SK-N-SH (cell line): ENCODE results near the gene ZFC3H1. TPM values are rescaled to one million over a fixed set of nuclear protein-coding genes. Genes with fewer than 3 reads are reported as not detected.
"Not testable (repeated sequence)": the region's sequence is repeated elsewhere in the genome, so short reads cannot be mapped to it uniquely, and the experiment has no call there.

Experiments used
- CTCF ChIA-PET: fragments of 300-600, 350-600 bp; formaldehyde crosslinking; extraction: SDS; loops from one replicate; lab custom pipeline; 2021; lab: Yijun Ruan, JAX
- POLR2A ChIA-PET: fragments of 350-600 bp; sonication (Branson Sonifier 250); formaldehyde crosslinking; extraction: SDS; loops from one replicate; lab custom pipeline; 2020; ENCODE audit warnings: antibody characterized with exemption, inconsistent platforms; lab: Yijun Ruan, JAX
- DNase-seq: peaks from one replicate; pipeline ENCODE4 v3.0.0; 2012
- H2AFZ ChIP-seq: fragments of 200-600 bp; sonication (generic); 2 replicates; pipeline ENCODE4 v1.8.1; 2016; ENCODE audit warnings: antibody characterized with exemption, mild to moderate bottlenecking, low read depth
- H3F3A ChIP-seq: fragments of 200-600 bp; sonication (generic); replicated peaks from 2 replicates; pipeline ENCODE3; 2016; ENCODE audit warnings: antibody characterized with exemption, mild to moderate bottlenecking; ENCODE audit not compliant: insufficient read depth
- H3K27ac ChIP-seq, 2 experiments: fragments of 200-500 bp in 1 of 2; fragments of 200-600 bp in 1 of 2; sonication (Bioruptor generic) in 1 of 2; sonication (generic), shearing (Covaris generic) in 1 of 2; 2 replicates each; pipeline versions ENCODE4 v1.5.1 to v1.6.1; 2014 to 2016; ENCODE audit warnings: low read depth in 2 of 2, inconsistent platforms in 1 of 2, low read length in 1 of 2, mild to moderate bottlenecking in 1 of 2, mixed read lengths in 1 of 2
- H3K27me3 ChIP-seq: fragments of 200-600 bp; sonication (generic), shearing (Covaris generic); 2 replicates; pipeline ENCODE4 v1.6.1; 2016; ENCODE audit warnings: mixed run types; ENCODE audit not compliant: insufficient read depth
- H3K36me3 ChIP-seq, 2 experiments: fragments of 200-500 bp in 1 of 2; fragments of 200-600 bp in 1 of 2; sonication (Bioruptor generic) in 1 of 2; sonication (generic) in 1 of 2; replicated peaks in 1 of 2; 2 replicates each; pipeline versions ENCODE3 to v1.5.1; 2014 to 2016; ENCODE audit warnings: low read length in 1 of 2, mild to moderate bottlenecking in 1 of 2; ENCODE audit not compliant: insufficient read depth in 2 of 2, control insufficient read depth in 1 of 2
- H3K4me1 ChIP-seq, 2 experiments: fragments of 200-500 bp in 1 of 2; fragments of 200-600 bp in 1 of 2; sonication (Bioruptor generic) in 1 of 2; sonication (generic), shearing (Covaris generic) in 1 of 2; 2 replicates each; pipeline versions ENCODE4 v1.5.1 to v1.6.1; 2014 to 2016; ENCODE audit warnings: low read depth in 1 of 2, low read length in 1 of 2, mixed run types in 1 of 2; ENCODE audit not compliant: insufficient read depth in 2 of 2, control insufficient read depth in 1 of 2
- H3K4me2 ChIP-seq: fragments of 200-600 bp; sonication (generic), shearing (Covaris generic); 2 replicates; pipeline ENCODE4 v1.6.1; 2017; ENCODE audit warnings: mixed run types
- H3K4me3 ChIP-seq, 2 experiments: fragments of 200-500 bp in 1 of 2; fragments of 200-600 bp in 1 of 2; sonication (Bioruptor generic) in 1 of 2; sonication (generic), shearing (Covaris generic) in 1 of 2; 2 replicates each; pipeline versions ENCODE4 v1.5.1 to v1.8.1; 2014 to 2016; ENCODE audit warnings: low read depth in 2 of 2, inconsistent platforms in 1 of 2, low read length in 1 of 2, mild to moderate bottlenecking in 1 of 2, mixed read lengths in 1 of 2, moderate library complexity in 1 of 2
- H3K79me2 ChIP-seq: fragments of 200-600 bp; sonication (generic); 2 replicates; pipeline ENCODE4 v1.8.1; 2017; ENCODE audit warnings: mild to moderate bottlenecking; ENCODE audit not compliant: insufficient read depth
- H3K9ac ChIP-seq: fragments of 200-600 bp; sonication (generic); 2 replicates; pipeline ENCODE4 v1.6.1; 2017; ENCODE audit warnings: mixed run types
- H3K9me2 ChIP-seq: fragments of 200-600 bp; sonication (generic); 2 replicates; pipeline ENCODE4 v1.6.1; 2017; ENCODE audit warnings: mixed run types
- H3K9me3 ChIP-seq: fragments of 200-600 bp; sonication (generic); 2 replicates; pipeline ENCODE4 v1.6.1; 2017; ENCODE audit warnings: mixed run types, mild to moderate bottlenecking, moderate library complexity
- H4K20me1 ChIP-seq: fragments of 200-600 bp; sonication (generic); 2 replicates; pipeline ENCODE4 v1.6.1; 2017; ENCODE audit warnings: mild to moderate bottlenecking, mixed run types; ENCODE audit not compliant: insufficient read depth
- CHD2 ChIP-seq: fragments of 150-350 bp; IDR thresholded peaks from 2 replicates; pipeline ENCODE4 v1.6.1; 2018; ENCODE audit warnings: low read length; ENCODE audit not compliant: partially characterized antibody
- EP300 ChIP-seq, 2 experiments: IDR thresholded peaks; 2 replicates each; pipeline versions ENCODE4 v1.4.0 to v1.6.1; 2012; ENCODE audit warnings: borderline replicate concordance in 1 of 2, low read depth in 1 of 2, low read length in 1 of 2
- FOXJ3 ChIP-seq: sonication (generic); formaldehyde crosslinking; IDR thresholded peaks from 2 replicates; pipeline ENCODE4 v1.5.1; 2020; ENCODE audit warnings: mild to moderate bottlenecking, missing genetic modification reagents
- GATA2 ChIP-seq: sonication (generic); formaldehyde crosslinking; IDR thresholded peaks from 2 replicates; pipeline ENCODE4 v1.5.0; 2020; ENCODE audit warnings: mild to moderate bottlenecking, missing genetic modification reagents
- IRF3 ChIP-seq: fragments of 150-350 bp; IDR thresholded peaks from 2 replicates; pipeline ENCODE4 v1.6.1; 2016; ENCODE audit warnings: mild to moderate bottlenecking, low read depth, low read length
- JUND ChIP-seq: IDR thresholded peaks from 2 replicates; pipeline ENCODE4 v1.4.0; 2012
- NFIC ChIP-seq: IDR thresholded peaks from 2 replicates; pipeline ENCODE4 v1.4.0; 2012; ENCODE audit warnings: borderline replicate concordance
- NRF1 ChIP-seq: IDR thresholded peaks from 2 replicates; pipeline ENCODE4 v1.6.1; 2012; ENCODE audit warnings: low read depth, mild to moderate bottlenecking, low read length
- POLR2AphosphoS5 ChIP-seq: IDR thresholded peaks from 2 replicates; pipeline ENCODE4 v1.6.1; 2012; ENCODE audit warnings: low read depth, low read length
- RFX5 ChIP-seq: IDR thresholded peaks from 2 replicates; pipeline ENCODE4 v1.6.1; 2012; ENCODE audit warnings: mild to moderate bottlenecking, improper control_type of control experiment, low read length
- USF2 ChIP-seq: fragments of 150-350 bp; IDR thresholded peaks from 2 replicates; pipeline ENCODE4 v1.6.1; 2017; ENCODE audit warnings: antibody characterized with exemption, low read length, low read depth, borderline replicate concordance
- WGBS: methylation state at CpG from one replicate; pipeline ENCODE4 v1.1.6; 2017; ENCODE audit warnings: low lambda C conversion rate; 5-methylcytosine and 5-hydroxymethylcytosine counted together
- polyA plus RNA-seq, 3 experiments: library from polyadenylated mRNA; depleted of rRNA; stranded (reverse); fragments of >200 nt; gene quantifications; 2 replicates each; pipeline ENCODE4 v1.2.3, GENCODE V29; 2012
- TF ChIP-seq, protein P1 (sequence below): fragments of 200-600 bp; sonication (generic); IDR thresholded peaks from 2 replicates; pipeline ENCODE4 v1.6.1; 2017; ENCODE audit warnings: antibody characterized with exemption, mild to moderate bottlenecking, moderate library complexity

ZFC3H1 gene
- polyA plus RNA-seq, 1 of the 3 experiments (the other 2 are of a cell fraction), result 19.1 TPM

DNA sequence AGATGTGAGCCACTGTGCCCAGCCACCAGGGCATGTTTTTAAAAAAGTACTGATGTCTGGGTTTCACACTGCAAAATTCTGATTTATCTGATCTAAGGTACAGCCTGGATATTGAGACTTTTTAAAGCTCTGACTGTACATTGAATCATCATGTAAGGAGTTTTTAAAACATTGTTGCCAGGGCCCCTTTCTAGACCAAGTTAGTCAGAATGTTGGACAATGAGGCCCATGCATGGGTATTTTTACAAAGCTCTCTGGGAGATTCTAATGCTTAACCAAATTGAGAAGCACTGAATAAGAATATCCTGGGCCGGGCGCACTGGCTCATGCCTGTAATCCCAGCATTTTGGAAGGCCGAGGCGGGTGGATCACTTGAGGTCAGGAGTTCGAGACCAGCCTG lies 38.9 kb upstream of the ZFC3H1 start:
- Histone ChIP-seq H3K4me3 (no peak overlapping the region), H3K9ac (no peak overlapping the region), H3K9me2 (no peaks in the 10 kb centered on the region), H3K36me3 (peaks cover 27 to 44% of the 10 kb centered on the region in 2 experiments), H3K4me2 (no peak overlapping the region), H3F3A (no peaks in the 10 kb centered on the region), H3K27me3 (no peaks in the 10 kb centered on the region), H4K20me1 (no peaks in the 10 kb centered on the region), H3K9me3 (no peaks in the 10 kb centered on the region), H3K79me2 (no peaks in the 10 kb centered on the region), H3K27ac (no peak overlapping the region), H3K4me1 (no peaks in the 10 kb centered on the region), H2AFZ (no peak overlapping the region)
- ChIA-PET CTCF (interaction anchor here (1.0 to 3.5 kb wide), 3 partner anchors 16 to 485 kb away, joined by 3 to 10 read pairs (median 9); partner anchors contain the start of gene TMEM19), POLR2A (no interaction called here)
- TF ChIP-seq CHD2, result no peak
- no peak for TF ChIP-seq RFX5
- TF ChIP-seq NRF1, result no peak
- no peak for TF ChIP-seq GATA2 (CRISPR knock-in tag)
- no peak for TF ChIP-seq JUND
- no peak for TF ChIP-seq NFIC
- no peak for TF ChIP-seq IRF3
- TF ChIP-seq, protein P1, sequence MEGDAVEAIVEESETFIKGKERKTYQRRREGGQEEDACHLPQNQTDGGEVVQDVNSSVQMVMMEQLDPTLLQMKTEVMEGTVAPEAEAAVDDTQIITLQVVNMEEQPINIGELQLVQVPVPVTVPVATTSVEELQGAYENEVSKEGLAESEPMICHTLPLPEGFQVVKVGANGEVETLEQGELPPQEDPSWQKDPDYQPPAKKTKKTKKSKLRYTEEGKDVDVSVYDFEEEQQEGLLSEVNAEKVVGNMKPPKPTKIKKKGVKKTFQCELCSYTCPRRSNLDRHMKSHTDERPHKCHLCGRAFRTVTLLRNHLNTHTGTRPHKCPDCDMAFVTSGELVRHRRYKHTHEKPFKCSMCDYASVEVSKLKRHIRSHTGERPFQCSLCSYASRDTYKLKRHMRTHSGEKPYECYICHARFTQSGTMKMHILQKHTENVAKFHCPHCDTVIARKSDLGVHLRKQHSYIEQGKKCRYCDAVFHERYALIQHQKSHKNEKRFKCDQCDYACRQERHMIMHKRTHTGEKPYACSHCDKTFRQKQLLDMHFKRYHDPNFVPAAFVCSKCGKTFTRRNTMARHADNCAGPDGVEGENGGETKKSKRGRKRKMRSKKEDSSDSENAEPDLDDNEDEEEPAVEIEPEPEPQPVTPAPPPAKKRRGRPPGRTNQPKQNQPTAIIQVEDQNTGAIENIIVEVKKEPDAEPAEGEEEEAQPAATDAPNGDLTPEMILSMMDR, result no peak
- no peak for TF ChIP-seq POLR2AphosphoS5
- no peak for TF ChIP-seq EP300 (IDR thresholded peaks at IDR 0.05; ENCODE audit: borderline replicate concordance in 1 of 2, low read depth in 1 of 2, low read length in 1 of 2)
- no peak for TF ChIP-seq USF2
- no peak for TF ChIP-seq FOXJ3 (CRISPR knock-in tag)
- DNase-seq, result no peak
- 94% methylated on average over 5 of the region's 5 CpGs for WGBS

DNA sequence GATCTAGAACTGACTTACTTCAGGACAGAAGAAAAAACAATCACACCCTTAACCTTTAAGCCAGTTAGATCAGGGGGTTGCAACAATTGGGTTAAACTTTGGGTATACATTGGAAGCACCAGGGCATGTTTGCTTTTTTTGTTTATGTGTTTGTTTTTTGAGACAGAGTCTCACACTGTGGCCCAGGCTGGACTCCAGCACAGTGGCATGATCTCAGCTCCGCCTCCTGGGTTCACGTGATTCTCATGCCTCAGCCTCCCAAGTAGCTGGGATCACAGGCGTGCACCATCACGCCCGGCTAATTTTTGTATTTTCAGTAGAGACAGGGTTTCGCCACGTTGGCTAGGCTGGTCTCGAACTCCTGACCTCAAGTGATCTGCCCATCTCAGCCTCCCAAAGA lies 38.5 kb upstream of the ZFC3H1 start:
- H3K4me3 ChIP-seq, H3K27me3 ChIP-seq, CTCF ChIA-PET, H3K79me2 ChIP-seq, DNase-seq, H4K20me1 ChIP-seq, H2AFZ ChIP-seq, H3K9ac ChIP-seq, POLR2A ChIA-PET, H3K4me2 ChIP-seq, H3K9me2 ChIP-seq, H3F3A ChIP-seq, H3K9me3 ChIP-seq, H3K4me1 ChIP-seq, H3K27ac ChIP-seq: not testable (repeated sequence)
- peaks cover 31 to 48% of the 10 kb centered on the region in 2 experiments for H3K36me3 ChIP-seq
- 93% methylated on average over 8 of the region's 8 CpGs for WGBS
